Muscle of leg (tissue), 11 donors: ENCODE measurements around the gene PTGER1. TPM values are rescaled to one million over a fixed set of nuclear protein-coding genes. Genes with fewer than 3 reads are reported as not detected.
"Not testable (repeated sequence)": the region's sequence is repeated elsewhere in the genome, so short reads cannot be mapped to it uniquely, and the experiment has no call there.

Experiments used
- DNase-seq: peaks from one replicate; pipeline ENCODE4 v3.0.0; 2013
- H3K27ac ChIP-seq: one replicate; pipeline ENCODE4 v1.5.1; 2013; ENCODE audit warnings: mild to moderate bottlenecking, low read length, control low read depth
- H3K27me3 ChIP-seq: one replicate; pipeline ENCODE4 v1.6.1; 2013; ENCODE audit warnings: low read length; ENCODE audit not compliant: control insufficient read depth, insufficient read depth
- H3K36me3 ChIP-seq: one replicate; pipeline ENCODE4 v1.6.1; 2013; ENCODE audit warnings: low read length; ENCODE audit not compliant: control insufficient read depth, insufficient read depth
- H3K4me1 ChIP-seq: one replicate; pipeline ENCODE4 v1.6.1; 2013; ENCODE audit warnings: low read length; ENCODE audit not compliant: control insufficient read depth, insufficient read depth
- H3K4me3 ChIP-seq: one replicate; pipeline ENCODE4 v1.5.1; 2013; ENCODE audit warnings: low read length, control low read depth
- H3K9me3 ChIP-seq: replicated peaks from 2 replicates; pipeline ENCODE4 v1.6.1; 2013; ENCODE audit warnings: low read depth, low read length; ENCODE audit not compliant: control insufficient read depth
- whole genome bisulfite sequencing: methylation state at CpG from one replicate; pipeline ENCODE4 v1.1.5; 2013; ENCODE audit warnings: missing lambda C conversion rate; ENCODE audit not compliant: insufficient coverage; 5-methylcytosine and 5-hydroxymethylcytosine counted together
- polyA plus RNA-seq, 8 donors: library from polyadenylated mRNA; unstranded; fragments of 120-200 nt; gene quantifications; one replicate each; pipeline versions ENCODE4 v1.2.1 to v1.2.3, GENCODE V29; 2013; ENCODE audit warnings: inconsistent platforms in 1 of 8, low replicate concordance in 1 of 8; ENCODE audit not compliant: insufficient read length in 8 of 8, insufficient read depth in 1 of 8
- total RNA-seq: library from RNA; stranded (reverse); fragments of 120-200 nt; gene quantifications from one replicate; pipeline ENCODE4 v1.2.4, GENCODE V29; 2013

PTGER1 gene
- total and polyA plus RNA-seq, 9 donors = 0.09 to 0.52 (median 0.12) TPM; not detected in 6

GRCh38 chr19:14473978-14474578, 1.1 kb downstream of the PTGER1 start:
- H3K9me3 ChIP-seq = no peaks in the 10 kb centered on the region
- no peak overlapping the region for H3K4me3 ChIP-seq
- H3K4me1 ChIP-seq = peaks cover 37% of the 10 kb centered on the region
- DNase-seq = peak; percentile 23
- no peak overlapping the region for H3K27ac ChIP-seq
- H3K27me3 ChIP-seq = peaks cover 43% of the 10 kb centered on the region
- 14% methylated on average over 52 of the region's 53 CpGs for WGBS
- H3K36me3 ChIP-seq = peaks cover 41% of the 10 kb centered on the region

- Histone ChIP-seq H3K27ac (no peak overlapping the region), H3K9me3 (no peaks in the 10 kb centered on the region), H3K4me3 (no peak overlapping the region), H3K27me3 (peaks cover 43% of the 10 kb centered on the region), H3K4me1 (peaks cover 37% of the 10 kb centered on the region), H3K36me3 (peaks cover 43% of the 10 kb centered on the region)
- DNase-seq = peak; percentile 50
- 4% methylated on average over 96 of the region's 97 CpGs for WGBS
Observed at GRCh38 chr19:14473073-14473977, 1.8 kb downstream of the PTGER1 start.

GRCh38 chr19:14472202-14472938, 2.8 kb downstream of the PTGER1 start:
- Histone ChIP-seq H3K9me3 (no peaks in the 10 kb centered on the region), H3K27me3 (peaks cover 40% of the 10 kb centered on the region), H3K36me3 (peaks cover 42% of the 10 kb centered on the region), H3K27ac (no peak overlapping the region), H3K4me1 (peaks cover 28% of the 10 kb centered on the region), H3K4me3 (no peak overlapping the region)
- peak; percentile 68 for DNase-seq
- under 1% methylated on average over 63 of the region's 66 CpGs for WGBS

- no peaks in the 10 kb centered on the region for H3K9me3 ChIP-seq
- H3K36me3 ChIP-seq = peaks cover 43% of the 10 kb centered on the region
- peak; percentile 19 for DNase-seq
- 67% methylated on average over 40 of the region's 46 CpGs for WGBS
- H3K4me1 ChIP-seq = peaks cover 21% of the 10 kb centered on the region
- peaks cover 37% of the 10 kb centered on the region for H3K27me3 ChIP-seq
- H3K4me3 ChIP-seq = no peak overlapping the region
- no peak overlapping the region for H3K27ac ChIP-seq
Observed at GRCh38 chr19:14471436-14472187, 3.5 kb downstream of the PTGER1 start.

- peaks cover 51% of the 10 kb centered on the region for H3K36me3 ChIP-seq
- H3K27ac ChIP-seq = no peak overlapping the region
- DNase-seq = no peak
- peaks cover 17% of the 10 kb centered on the region for H3K4me1 ChIP-seq
- peaks cover 28% of the 10 kb centered on the region for H3K27me3 ChIP-seq
- no peaks in the 10 kb centered on the region for H3K9me3 ChIP-seq
- 73% methylated on average over 22 of the region's 32 CpGs for WGBS
- H3K4me3 ChIP-seq = no peak overlapping the region
Observed at GRCh38 chr19:14470031-14470876, 4.9 kb downstream of the PTGER1 start.

GRCh38 chr19:14467816-14468215, 7.3 kb downstream of the PTGER1 start:
- H3K27me3 ChIP-seq = peaks cover 10% of the 10 kb centered on the region

GRCh38 chr19:14467391-14467790, 7.8 kb downstream of the PTGER1 start:
- 55% methylated on average over 4 of the region's 12 CpGs for WGBS
- Histone ChIP-seq H3K9me3 (no peaks in the 10 kb centered on the region), H3K4me3 (no peak overlapping the region), H3K36me3 (peaks cover 78% of the 10 kb centered on the region), H3K27me3 (peaks cover 5% of the 10 kb centered on the region), H3K4me1 (peaks cover 5% of the 10 kb centered on the region), H3K27ac (no peak overlapping the region)
- DNase-seq = no peak

More at GRCh38 chr19:14467816-14468215, 7.3 kb downstream of the PTGER1 start:
- WGBS = 72% methylated on average over 6 of the region's 9 CpGs
- Histone ChIP-seq H3K4me3 (no peak overlapping the region), H3K9me3 (no peaks in the 10 kb centered on the region), H3K36me3 (peaks cover 74% of the 10 kb centered on the region), H3K4me1 (peaks cover 9% of the 10 kb centered on the region), H3K27ac (no peak overlapping the region)
- no peak for DNase-seq

GRCh38 chr19:14463747-14464146, 11.4 kb downstream of the PTGER1 start:
- WGBS = 93% methylated on average over 20 of the region's 21 CpGs
- Histone ChIP-seq H3K27me3 (no peaks in the 10 kb centered on the region), H3K9me3 (no peaks in the 10 kb centered on the region), H3K36me3 (peaks cover 66% of the 10 kb centered on the region), H3K27ac (no peak overlapping the region), H3K4me1 (no peaks in the 10 kb centered on the region), H3K4me3 (no peak overlapping the region)
- DNase-seq = no peak

- not testable (repeated sequence) for DNase-seq, H3K4me3 ChIP-seq, H3K27ac ChIP-seq, H3K4me1 ChIP-seq, H3K27me3 ChIP-seq, H3K9me3 ChIP-seq
- 100% methylated on average over 2 of the region's 7 CpGs for WGBS
- peaks cover 62% of the 10 kb centered on the region for H3K36me3 ChIP-seq
Observed at GRCh38 chr19:14462401-14462800, 12.8 kb downstream of the PTGER1 start.
